ENCODE results near the gene ODAD3. TPM values are rescaled to one million over a fixed set of nuclear protein-coding genes. Genes with fewer than 3 reads are reported as not detected.
A peak's percentile ranks its signal among the peaks of the same experiment; 100 is the strongest.

ODAD3 gene
- total and polyA plus RNA-seq, 2 of the 13 experiments (the other 11 are each of a cell fraction or from before 2014, with no cell fraction given): 0.04 to 0.08 TPM

GRCh38 chr19:11463391-11463790 lies 28.5 kb upstream of the ODAD3 start:
- CTCF ChIA-PET (ENCODE audit: low intra/inter-chr PET ratio, low total read pairs): no interaction called here
- 4% methylated on average over 8 of the region's 12 CpGs for WGBS (ENCODE audit: low lambda C conversion rate)
- no peak for FAIRE-seq
- TF ChIP-seq, protein P1, sequence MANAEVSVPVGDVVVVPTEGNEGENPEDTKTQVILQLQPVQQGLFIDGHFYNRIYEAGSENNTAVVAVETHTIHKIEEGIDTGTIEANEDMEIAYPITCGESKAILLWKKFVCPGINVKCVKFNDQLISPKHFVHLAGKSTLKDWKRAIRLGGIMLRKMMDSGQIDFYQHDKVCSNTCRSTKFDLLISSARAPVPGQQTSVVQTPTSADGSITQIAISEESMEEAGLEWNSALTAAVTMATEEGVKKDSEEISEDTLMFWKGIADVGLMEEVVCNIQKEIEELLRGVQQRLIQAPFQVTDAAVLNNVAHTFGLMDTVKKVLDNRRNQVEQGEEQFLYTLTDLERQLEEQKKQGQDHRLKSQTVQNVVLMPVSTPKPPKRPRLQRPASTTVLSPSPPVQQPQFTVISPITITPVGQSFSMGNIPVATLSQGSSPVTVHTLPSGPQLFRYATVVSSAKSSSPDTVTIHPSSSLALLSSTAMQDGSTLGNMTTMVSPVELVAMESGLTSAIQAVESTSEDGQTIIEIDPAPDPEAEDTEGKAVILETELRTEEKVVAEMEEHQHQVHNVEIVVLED (CRISPR knock-in tag; IDR thresholded peaks at IDR 0.05; ENCODE audit: borderline replicate concordance): no peak
- no peak for TF ChIP-seq ZSCAN30 (CRISPR knock-in tag; IDR thresholded peaks at IDR 0.05)
- TF ChIP-seq SRSF9 (IDR thresholded peaks at IDR 0.05; ENCODE audit: borderline replicate concordance, insufficient read depth, low read depth, low read length, poor library complexity, severe bottlenecking): no peak
- peak; percentile 38; the same call in 1 of the 2 replicates for TF ChIP-seq ZNF460 (CRISPR knock-in tag; IDR thresholded peaks at IDR 0.05; ENCODE audit: borderline replicate concordance)
- TF ChIP-seq BORCS8-MEF2B (CRISPR knock-in tag; IDR thresholded peaks at IDR 0.05): no peak
- TF ChIP-seq KAT7 (CRISPR knock-in tag; IDR thresholded peaks at IDR 0.05; ENCODE audit: borderline replicate concordance): no peak
- TF ChIP-seq CREB1 (IDR thresholded peaks at IDR 0.05): peak; percentile 59
- no peak for TF ChIP-seq CREB1 (CRISPR knock-in tag; IDR thresholded peaks at IDR 0.05)
- no peak for TF ChIP-seq TARDBP (CRISPR knock-in tag; IDR thresholded peaks at IDR 0.05)
- no peak for TF ChIP-seq ZBTB3 (CRISPR knock-in tag; IDR thresholded peaks at IDR 0.05; ENCODE audit: borderline replicate concordance, low read depth)
- no peak for TF ChIP-seq RCOR2 (CRISPR knock-in tag; IDR thresholded peaks at IDR 0.05)
- TF ChIP-seq, protein P2, sequence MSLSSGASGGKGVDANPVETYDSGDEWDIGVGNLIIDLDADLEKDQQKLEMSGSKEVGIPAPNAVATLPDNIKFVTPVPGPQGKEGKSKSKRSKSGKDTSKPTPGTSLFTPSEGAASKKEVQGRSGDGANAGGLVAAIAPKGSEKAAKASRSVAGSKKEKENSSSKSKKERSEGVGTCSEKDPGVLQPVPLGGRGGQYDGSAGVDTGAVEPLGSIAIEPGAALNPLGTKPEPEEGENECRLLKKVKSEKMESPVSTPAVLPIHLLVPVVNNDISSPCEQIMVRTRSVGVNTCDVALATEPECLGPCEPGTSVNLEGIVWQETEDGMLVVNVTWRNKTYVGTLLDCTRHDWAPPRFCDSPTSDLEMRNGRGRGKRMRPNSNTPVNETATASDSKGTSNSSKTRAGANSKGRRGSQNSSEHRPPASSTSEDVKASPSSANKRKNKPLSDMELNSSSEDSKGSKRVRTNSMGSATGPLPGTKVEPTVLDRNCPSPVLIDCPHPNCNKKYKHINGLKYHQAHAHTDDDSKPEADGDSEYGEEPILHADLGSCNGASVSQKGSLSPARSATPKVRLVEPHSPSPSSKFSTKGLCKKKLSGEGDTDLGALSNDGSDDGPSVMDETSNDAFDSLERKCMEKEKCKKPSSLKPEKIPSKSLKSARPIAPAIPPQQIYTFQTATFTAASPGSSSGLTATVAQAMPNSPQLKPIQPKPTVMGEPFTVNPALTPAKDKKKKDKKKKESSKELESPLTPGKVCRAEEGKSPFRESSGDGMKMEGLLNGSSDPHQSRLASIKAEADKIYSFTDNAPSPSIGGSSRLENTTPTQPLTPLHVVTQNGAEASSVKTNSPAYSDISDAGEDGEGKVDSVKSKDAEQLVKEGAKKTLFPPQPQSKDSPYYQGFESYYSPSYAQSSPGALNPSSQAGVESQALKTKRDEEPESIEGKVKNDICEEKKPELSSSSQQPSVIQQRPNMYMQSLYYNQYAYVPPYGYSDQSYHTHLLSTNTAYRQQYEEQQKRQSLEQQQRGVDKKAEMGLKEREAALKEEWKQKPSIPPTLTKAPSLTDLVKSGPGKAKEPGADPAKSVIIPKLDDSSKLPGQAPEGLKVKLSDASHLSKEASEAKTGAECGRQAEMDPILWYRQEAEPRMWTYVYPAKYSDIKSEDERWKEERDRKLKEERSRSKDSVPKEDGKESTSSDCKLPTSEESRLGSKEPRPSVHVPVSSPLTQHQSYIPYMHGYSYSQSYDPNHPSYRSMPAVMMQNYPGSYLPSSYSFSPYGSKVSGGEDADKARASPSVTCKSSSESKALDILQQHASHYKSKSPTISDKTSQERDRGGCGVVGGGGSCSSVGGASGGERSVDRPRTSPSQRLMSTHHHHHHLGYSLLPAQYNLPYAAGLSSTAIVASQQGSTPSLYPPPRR (CRISPR knock-in tag; IDR thresholded peaks at IDR 0.05; ENCODE audit: borderline replicate concordance): no peak
- TF ChIP-seq GZF1 (CRISPR knock-in tag; IDR thresholded peaks at IDR 0.05): no peak
- no peak for TF ChIP-seq FOXO1 (CRISPR knock-in tag; IDR thresholded peaks at IDR 0.05)
- TF ChIP-seq ZNF788 (CRISPR knock-in tag; IDR thresholded peaks at IDR 0.05; ENCODE audit: borderline replicate concordance): no peak
- TF ChIP-seq SUZ12 (IDR thresholded peaks at IDR 0.05; ENCODE audit: low read depth, low read length): no peak
- no peak for TF ChIP-seq ZNF335 (CRISPR knock-in tag; IDR thresholded peaks at IDR 0.05)
- no peak for TF ChIP-seq SALL2 (CRISPR knock-in tag; IDR thresholded peaks at IDR 0.05)

More at GRCh38 chr19:11463391-11463790, 28.5 kb upstream of the ODAD3 start:
- H3K4me2 ChIP-seq (ENCODE audit: low read depth, low read length): no peak overlapping the region
- H4K20me1 ChIP-seq (ENCODE audit: insufficient read depth, low read length): no peaks in the 10 kb centered on the region
- no peaks in the 10 kb centered on the region for H3K9me3 ChIP-seq (ENCODE audit: low read length)
- ATAC-seq (peak; percentile 48), DNase-seq (ENCODE audit: low spot score) (no peak)
- POLR2A ChIA-PET: no interaction called here
- in situ Hi-C loops (cut with HindIII; ENCODE audit: extremely low pct_ligation_motif_present, low pct_unique_long_range_greater_than_20kb) (no loop called here), intact Hi-C loops (cut with micrococcal nuclease; ENCODE audit: unreplicated experiment) (no loop called here)
- H2AFZ ChIP-seq (ENCODE audit: low read length): no peak overlapping the region
- no peak overlapping the region for H3K4me3 ChIP-seq (replicated peaks in 1 of 3; ENCODE audit: insufficient read depth in 1 of 3, low read depth in 2 of 3, low read length in 3 of 3)
- H3K79me2 ChIP-seq (ENCODE audit: insufficient read depth, low read length): no peaks in the 10 kb centered on the region
- no TSS peak for BruUV-seq (replicated peaks)
- H3K4me1 ChIP-seq (ENCODE audit: insufficient read depth, low read length): no peaks in the 10 kb centered on the region
- no peak overlapping the region for H3K27ac ChIP-seq (ENCODE audit: extremely low read length, insufficient read depth, low read length)
- H3K36me3 ChIP-seq (replicated peaks in 1 of 2; ENCODE audit: control insufficient read depth in 1 of 2, insufficient read depth in 2 of 2, low read length in 2 of 2): no peaks in the 10 kb centered on the region
- no peak overlapping the region for H3K9ac ChIP-seq (ENCODE audit: insufficient read depth, low read depth, low read length)
- H3K27me3 ChIP-seq (ENCODE audit: control insufficient read depth in 1 of 2, insufficient read depth in 2 of 2, low read length in 2 of 2): 0 out of 5 replicates have a peak, but pooled peaks cover 0 to 3% of the 10 kb centered on the region in 2 experiments
